ENCODE measurements around the gene OSGIN1.

GRCh38 chr16:83930730-83931500, 22.1 kb upstream of the OSGIN1 start:
- TF ChIP-seq CTCF (IDR thresholded peaks at IDR 0.05) (no peak), POLR2A (IDR thresholded peaks at IDR 0.05) (no peak)

Data from Peyer's patch (tissue), 4 donors.